Dedifferentiated amniotic fluid mesenchymal stem cell (primary cell): ENCODE data around the gene METTL8.

Experiments used
- DNase-seq: peaks from one replicate; pipeline ENCODE4 v3.0.0-alpha.2; 2016; ENCODE audit errors: extremely low spot score

METTL8 gene, protein sequence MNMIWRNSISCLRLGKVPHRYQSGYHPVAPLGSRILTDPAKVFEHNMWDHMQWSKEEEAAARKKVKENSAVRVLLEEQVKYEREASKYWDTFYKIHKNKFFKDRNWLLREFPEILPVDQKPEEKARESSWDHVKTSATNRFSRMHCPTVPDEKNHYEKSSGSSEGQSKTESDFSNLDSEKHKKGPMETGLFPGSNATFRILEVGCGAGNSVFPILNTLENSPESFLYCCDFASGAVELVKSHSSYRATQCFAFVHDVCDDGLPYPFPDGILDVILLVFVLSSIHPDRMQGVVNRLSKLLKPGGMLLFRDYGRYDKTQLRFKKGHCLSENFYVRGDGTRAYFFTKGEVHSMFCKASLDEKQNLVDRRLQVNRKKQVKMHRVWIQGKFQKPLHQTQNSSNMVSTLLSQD

DNA sequence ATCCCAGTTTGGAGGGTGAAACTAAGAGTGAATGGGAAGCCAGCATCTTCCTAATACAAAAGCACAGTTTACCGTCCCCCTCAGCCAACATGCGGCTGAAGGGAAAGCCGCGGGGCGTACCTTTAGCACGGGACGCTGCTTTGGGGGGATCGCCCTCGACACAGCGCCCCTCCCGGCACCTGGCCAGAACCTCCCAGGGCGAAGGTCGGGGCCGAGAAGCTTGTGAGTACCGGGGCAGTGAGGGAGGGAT, at the start of gene METTL8:
TSS of gene METTL8 (minus strand) at position 228 of the 250 bp plus-strand sequence. CDS start 41,805 bp downstream, outside the sequence.
- DNase-seq = no peak

DNA sequence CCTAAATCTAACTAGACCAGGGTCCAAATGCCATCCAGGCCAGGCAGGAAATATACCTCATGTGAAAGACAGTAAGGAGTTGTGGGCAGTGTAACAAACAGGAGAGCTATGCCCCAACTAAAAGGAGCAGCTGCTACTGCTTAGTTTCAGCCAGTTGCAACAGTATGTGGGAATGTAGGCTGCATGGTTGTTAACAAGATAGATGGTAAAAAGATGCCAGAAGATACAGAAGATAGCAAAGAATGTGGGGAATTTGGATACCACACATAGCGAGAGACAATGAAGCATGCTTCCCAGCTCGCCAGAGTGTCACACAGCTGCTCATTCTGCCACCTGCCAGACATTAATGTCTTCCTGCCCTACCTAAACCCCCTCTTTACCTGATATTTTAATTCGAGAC, 49.1 kb upstream of the METTL8 start:
- DNase-seq = no peak

DNA sequence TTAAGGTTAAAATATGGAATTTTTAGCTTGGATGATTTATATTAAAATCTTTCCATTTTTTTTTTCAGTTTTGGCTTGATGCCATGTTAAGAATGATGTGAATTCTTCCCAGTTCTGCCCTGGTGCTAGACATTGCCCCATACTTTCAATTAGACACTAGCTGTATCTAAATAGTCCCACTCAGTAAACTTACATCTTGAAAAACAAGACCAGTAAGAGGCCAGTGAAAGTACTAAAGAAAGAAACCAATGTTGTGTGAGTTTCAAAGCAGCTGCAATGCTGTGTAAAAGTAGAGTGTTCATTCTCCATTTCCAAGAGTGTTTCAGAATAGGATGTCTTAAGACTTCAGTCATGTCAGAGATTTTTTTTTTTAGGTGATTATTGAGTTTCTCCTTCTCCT, 48.5 kb upstream of the METTL8 start:
- no peak for DNase-seq

DNA sequence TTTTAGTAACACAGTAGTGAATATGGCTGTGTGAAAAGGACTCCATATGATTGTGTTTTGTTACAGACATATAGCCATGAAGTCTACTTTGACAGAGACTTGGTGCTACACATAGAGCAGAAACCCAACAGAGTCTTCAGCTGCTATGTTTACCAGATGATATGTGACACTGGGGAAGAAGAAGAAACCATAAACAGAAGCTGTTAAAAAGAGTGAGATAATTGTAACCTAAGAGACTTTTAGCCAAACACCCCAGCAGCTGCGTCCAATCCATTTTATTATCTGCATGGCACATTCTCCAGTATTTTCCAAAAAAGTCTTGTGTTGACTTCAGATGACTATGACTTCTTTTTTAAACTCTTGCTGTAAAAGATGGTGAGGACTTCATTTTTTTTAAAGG, 47.1 kb upstream of the METTL8 start:
- DNase-seq = no peak

DNA sequence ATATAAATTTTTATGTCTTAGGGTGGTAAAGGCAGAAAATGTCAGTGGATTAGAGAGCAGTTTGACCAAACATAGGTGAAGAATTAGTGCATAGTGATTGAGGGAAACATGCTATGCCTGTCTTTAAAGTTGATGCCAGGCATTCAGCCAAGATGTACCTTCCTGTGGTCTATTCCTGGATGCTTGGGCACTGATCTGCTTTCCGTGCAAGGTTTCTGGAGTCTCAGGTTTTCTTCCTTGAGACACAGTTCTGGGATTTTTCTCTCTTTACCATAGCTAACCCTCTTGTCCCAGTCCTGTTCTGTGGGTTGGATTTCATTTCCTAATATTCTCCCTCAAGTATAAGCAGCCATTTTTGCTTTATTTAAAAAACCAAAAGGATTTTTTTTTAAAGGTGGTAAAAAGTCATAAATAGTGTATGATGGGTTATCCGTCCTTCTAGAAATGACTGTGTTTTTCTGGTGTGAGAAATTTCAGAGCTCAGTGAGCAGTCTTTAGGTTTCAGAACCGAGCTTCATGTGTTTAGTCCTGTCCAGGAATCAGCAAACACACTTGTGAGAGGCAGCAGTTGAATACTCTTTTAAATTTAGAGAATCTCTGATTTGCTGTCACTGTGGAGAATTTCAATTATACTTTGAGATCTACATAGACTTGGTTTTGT, 45.5 kb upstream of the METTL8 start:
- DNase-seq = no peak

DNA sequence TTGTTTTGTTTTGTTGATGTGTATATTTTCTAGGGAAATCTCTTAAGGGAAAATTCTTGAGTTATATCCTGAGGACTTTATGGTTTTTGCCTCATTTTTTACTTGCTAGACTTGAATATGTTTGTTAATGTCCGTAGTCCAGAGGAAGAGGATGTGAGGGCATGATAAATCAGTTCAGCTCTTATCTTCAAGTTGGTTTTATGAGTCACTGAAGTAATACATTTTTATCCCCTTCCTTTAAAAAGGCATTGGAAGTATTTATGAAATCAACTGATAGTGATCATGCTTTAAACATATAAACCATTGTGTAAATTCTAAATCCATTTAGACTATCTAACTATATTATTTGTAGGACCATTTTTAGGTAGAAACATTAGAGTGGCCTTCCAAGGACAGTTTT, 44.6 kb upstream of the METTL8 start:
- DNase-seq = no peak

DNA sequence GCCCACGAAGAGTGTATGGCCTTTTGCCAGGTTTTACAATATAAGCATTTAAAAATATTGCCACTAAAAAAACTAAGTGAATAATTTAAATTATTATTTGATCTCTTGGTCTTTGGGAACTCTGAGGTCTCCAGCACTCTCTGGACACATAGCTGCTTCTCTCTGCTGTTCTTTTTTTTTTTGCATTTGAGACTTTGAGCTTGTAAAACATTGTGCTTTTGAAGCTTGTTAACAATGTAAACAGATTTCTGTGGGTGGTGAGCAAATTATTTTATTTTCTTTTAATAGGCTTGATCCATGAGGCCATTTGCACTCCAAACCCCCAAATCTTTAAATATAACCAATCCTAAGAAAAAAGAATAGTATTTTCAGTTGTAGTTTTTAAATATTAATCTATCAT, 42.2 kb upstream of the METTL8 start:
- no peak for DNase-seq

DNA sequence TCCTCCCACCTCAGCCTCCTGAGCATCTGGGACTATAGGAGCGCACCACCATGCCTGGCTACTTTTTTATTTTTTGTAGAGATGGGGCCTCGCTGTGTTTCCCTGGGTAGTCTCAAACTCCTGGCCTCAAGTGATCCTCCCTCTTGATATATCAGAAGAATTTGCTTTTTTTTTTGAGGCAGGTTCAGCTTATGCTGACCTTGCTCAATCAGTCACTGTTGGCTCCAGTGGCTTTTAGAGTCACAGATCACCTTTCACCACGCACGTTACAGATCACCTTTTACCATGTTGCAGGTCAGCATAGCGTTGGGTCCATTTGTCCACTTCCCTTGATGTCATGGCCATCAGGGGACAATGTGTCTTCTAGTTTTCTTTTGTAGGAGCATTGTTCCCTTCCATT, 36.3 kb upstream of the METTL8 start:
- no peak for DNase-seq

DNA sequence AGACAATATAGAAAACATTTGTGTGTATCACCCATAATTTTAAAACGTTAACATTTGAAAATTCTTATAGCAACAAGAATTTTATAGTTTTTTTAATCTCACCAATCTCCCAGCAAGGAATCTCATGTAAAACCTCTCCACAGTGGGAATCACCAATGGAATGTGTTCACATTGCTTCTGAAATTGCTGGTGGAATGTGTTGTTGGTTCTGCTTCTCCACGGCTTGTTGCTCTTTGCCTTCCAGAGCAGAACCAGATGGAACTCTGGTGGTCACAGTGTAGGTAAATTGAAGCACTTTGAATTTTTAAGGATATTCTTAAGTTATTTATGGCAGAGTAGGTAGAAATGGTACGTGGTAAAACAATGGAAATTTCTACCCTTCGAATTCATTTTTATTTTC, 35.4 kb upstream of the METTL8 start:
- no peak for DNase-seq

DNA sequence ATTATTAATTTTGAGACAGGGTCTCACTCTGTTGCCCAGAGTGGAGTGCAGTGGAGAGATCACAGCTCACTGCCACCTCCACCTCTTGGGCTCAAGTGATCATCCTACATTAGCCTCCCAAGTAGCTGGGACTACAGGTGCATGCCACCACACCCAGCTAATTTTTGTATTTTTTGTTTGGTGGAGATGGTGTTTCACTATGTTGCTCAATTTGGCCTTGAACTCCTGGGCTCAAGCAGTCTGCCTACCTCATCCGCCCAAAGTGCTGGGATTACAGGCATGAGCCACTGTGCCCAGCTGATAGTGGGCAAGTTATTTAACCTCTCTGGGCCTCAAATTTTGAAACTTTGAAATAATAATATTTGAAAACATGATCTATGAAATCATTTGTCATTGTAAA, 26.7 kb upstream of the METTL8 start:
- no peak for DNase-seq

DNA sequence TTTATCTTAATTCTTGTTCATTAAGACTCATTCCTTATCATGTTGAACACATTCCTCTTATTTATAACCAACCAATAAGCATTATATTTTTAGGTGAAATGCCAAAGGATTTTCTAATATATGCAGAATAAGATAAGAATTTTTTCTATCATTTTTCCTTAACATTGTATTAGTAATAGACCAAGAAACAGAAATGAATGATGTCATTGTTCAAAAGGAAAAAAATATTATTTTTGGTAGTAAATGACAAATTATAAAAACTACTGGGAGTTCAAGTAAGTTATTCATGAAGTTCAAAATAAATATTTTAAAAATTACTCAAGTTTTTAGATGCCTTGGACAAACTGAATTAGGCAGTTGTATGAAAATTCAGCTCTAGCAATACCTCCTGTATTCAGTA, 25.7 kb upstream of the METTL8 start:
- no peak for DNase-seq

DNA sequence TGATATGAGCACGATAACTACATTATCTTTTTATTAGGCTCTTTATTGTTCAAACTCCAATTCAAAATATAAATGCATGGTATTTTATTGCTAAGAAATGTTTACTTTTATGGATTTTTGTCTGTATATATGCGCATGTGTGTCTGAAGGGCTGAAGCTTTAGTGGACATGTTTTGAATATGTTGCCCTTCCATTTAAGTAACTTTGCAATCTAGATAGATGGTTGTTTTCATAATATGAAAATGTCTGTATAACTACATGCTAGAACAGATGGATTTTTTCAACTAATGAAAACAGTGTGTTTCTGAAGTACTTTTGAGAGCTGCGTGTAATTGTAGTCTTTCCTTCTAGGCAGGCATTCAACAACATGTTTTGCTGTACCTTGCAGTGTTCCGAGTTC, 19.0 kb upstream of the METTL8 start:
- DNase-seq = no peak

DNA sequence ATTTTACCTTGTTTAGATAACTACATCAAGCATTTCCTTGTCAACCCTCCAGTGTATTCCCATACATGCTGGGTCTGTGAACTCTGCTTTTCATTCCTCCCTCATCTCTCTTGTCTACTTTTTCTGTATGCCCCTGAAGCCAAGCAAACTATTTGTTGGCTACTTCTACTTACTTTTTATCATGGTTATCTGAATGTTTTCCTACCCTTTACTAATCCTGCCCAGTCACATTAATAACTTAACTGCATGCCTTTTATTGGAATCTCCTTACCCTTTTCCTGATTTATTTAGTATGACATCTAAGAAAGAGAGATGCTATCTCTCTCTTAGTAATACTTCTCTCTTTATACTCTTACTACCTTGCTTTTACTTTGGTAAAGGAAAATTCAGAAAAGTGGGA, 17.3 kb upstream of the METTL8 start:
- no peak for DNase-seq

DNA sequence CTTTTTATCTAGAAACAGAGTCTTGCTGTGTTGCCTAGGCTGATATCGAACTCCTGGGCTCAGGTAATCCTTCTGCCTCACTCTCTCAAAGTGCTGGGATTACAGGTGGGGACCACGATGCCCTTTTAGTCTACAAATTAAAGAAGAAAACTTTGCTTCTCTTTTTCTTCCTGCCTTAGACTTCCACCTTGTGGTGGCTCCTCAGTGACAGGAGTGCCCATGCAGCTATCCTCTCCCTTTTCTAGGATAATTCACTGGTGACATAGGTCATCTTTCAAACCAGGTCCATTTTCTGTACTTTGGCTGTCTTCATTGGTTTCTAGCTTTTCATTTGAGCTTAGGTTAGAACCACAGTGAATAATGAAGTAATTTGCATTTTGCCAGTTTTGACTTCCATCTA, 13.9 kb upstream of the METTL8 start:
- no peak for DNase-seq

DNA sequence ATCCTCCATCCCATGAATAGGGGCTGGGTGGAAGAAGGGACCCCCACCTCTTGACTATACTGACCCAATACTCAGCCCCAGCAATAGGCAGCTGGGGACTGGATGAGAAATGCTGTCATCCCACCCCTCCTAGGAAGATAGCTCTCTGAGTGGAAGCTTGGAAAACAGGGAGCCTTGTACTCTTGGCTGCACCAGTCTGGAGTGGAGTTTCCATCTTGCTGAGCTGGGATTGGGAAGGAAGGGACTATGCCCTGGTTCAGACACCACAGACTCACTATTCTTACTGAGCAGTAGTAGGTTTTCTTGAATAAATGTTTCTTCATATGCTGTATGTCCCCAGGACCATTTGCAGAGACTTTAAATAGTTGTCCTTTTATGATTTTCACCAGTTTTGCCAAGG, 7.7 kb upstream of the METTL8 start:
- DNase-seq = no peak

DNA sequence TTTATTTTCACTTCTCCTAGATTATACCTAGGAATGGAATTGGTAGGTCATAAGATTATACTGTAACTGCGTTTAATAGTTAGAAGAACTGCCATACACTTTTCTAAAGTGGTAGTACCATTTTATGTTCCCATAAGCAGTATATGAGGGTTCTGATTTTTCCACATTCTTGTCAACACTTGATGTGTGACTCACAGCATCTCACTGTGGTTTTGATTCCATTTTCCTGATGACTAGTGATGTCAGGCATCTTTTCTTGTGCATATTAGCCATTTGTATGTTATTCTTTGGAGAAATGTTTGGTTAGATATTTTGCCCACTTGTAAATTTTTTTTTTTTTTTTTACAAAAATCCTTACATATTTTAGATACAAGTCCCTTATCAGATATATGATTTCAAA, 2.5 kb upstream of the METTL8 start:
- no peak for DNase-seq

DNA sequence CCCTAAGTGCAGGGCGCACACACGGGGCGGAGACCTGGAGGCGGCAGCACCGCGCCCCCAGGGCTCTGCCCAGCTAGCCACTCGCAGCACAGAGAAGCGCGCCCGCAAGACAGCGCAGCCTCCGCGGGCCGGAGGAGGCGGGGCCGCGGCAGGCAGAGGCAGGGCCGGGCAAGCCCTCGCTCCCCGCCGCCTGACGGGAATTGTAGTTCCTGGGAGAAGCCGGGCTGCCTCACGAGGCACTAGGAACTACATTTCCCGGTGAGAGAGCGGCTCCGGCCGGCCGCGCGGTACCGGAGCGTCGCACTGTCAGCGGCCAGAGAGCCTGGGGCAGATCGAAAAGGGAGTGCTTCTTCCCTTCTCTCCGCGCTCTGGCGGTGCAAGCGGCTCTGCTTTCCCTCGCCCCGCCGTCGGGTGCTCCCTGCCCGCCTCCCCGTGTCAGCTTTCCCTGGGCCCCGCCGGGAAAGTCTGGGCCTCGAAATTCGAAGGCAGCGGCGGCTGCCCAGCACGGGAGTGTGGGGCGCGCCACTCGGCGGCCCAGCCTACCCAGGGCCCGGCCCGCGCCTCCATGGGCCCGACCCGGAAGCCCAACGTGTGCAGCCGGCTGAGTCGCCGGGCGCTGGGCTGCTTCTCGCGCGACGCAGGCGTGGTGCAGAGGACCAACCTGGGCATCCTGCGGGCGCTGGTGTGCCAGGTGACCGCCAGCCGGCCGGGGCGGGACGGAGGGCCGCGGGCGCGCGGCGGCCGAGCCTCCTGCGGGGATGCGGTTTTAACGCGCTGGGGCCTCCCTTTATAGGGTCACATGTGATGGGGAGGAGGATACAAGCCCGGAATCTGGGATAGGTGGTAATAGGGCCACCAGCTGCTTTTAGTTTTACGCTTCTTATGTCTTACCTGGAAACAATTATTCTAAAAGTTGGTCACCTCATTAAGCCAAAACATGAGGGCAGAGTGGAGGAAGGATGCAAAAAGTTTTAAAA, 511 bp upstream of the METTL8 start, which contains the start of gene DCAF17:
TSS of gene DCAF17 (plus strand) at position 214 of the 977 bp plus-strand sequence. CDS start at position 566, 352 bp downstream.
- DNase-seq = peak; percentile 93

DNA sequence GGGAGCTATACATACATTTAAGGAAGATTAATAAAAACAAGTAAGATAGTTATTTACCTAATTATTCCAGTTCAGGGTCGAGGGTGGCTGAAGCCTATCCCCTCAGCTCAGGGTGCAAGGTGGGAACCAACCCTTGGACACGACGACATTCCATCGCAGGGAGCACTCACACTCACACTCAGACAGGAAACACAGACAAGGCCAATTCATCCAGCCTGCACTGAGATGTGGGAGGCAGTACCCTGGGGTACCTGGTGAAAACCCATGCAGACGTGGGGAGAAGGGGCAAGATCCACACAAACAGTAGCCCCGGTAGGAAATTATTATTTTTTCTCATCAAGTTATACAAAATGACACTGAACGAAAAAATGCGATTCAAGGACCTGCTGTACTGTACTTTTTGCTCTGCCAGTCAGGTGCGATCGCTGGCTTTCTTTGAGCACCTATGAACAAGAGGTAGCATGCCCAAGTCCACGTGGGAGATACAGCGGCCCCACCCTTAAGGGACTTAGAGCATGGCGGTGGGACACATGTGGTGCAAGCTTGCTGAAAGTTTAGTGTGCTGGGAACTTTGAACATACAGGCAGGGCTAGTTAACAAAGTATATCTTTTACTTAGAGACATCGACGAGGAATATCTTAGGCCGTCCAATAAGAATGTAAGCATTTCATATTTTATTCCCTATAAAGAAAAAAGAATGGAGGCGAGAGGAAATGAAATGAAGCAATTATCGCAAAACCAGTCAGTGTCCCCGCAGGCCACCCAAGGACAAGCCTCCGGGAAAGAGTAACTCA, 624 bp downstream of the METTL8 start:
- no peak for DNase-seq

DNA sequence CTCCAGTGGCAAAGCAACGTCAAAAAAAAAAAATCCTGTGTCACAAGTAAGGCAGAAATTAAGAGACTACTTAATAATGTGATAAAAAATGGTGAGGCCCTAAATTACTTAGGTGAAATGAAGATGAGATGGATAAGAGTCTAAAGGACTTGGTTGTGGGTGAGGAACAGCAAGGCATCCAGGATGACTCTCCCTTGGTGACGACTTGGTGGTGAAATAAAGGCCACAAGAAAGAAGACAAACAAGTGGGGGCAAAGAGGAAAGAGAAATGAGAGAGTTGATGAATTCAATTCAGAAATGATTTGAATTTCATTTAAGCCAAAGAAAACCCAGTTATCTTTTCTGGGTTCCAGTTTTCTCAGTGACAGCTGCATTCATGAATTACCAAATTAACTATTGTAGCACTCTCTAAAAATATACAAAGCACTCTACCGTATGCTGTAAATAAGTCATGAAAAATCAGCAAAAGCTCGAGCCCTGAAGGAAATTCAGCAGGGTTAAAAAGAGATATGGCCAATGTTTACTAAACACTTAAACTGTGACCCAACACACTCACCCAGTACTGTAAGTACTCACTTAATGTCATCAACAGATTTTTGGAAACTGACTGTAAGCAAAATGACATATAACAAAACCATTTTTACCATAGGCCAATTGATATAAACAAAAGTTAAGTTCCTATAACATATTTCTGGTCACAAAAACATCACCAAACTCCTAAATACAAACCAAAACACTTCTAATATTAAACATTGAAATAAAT, 1.4 kb downstream of the METTL8 start:
- no peak for DNase-seq

DNA sequence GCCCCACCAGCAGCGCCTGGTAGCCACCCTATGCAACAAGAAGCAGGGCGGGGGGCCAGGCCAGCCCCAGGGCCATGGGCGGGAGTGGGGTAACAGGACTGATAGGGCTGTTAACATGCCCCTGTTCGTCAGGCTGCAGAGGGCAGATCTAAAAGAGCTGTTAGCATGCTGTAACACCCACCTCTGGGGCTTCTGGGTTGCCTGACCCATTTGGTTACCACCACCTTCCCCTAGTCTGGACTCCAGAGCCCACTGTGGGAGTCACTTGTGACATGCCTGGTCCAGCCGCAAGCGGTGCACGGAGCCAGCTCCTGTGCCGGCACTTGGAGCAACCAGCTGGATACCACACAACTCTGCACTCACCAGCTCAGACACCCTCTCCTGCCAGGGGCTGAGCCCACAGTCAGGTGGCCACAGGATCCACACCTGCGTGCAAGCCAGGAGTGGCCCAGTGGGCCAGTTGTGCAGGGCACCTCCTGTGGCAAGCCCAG, 2.1 kb downstream of the METTL8 start:
- DNase-seq = no peak
